Subcutaneous adipose tissue (tissue), 4 donors: ENCODE data around the gene PIGC. TPM values are rescaled to one million over a fixed set of nuclear protein-coding genes. Genes with fewer than 3 reads are reported as not detected.

Experiments
- total RNA-seq, 4 donors: library from RNA; depleted of rRNA; stranded (reverse); fragments of >200 nt; gene quantifications; one replicate each; pipeline ENCODE4 v1.1.0, GENCODE V29; 2016
- TF ChIP-seq, protein P1 (sequence below): fragments of 450-650 bp; IDR thresholded peaks from one replicate; pipeline ENCODE4 v1.5.1; 2016; ENCODE audit warnings: low read depth, mild to moderate bottlenecking, control low read depth, antibody characterized with exemption, moderate library complexity

Gene PIGC
- total RNA-seq, 4 donors from 2014 or later = 16.6 to 25.1 (median 21.2) TPM

- TF ChIP-seq, protein P1, sequence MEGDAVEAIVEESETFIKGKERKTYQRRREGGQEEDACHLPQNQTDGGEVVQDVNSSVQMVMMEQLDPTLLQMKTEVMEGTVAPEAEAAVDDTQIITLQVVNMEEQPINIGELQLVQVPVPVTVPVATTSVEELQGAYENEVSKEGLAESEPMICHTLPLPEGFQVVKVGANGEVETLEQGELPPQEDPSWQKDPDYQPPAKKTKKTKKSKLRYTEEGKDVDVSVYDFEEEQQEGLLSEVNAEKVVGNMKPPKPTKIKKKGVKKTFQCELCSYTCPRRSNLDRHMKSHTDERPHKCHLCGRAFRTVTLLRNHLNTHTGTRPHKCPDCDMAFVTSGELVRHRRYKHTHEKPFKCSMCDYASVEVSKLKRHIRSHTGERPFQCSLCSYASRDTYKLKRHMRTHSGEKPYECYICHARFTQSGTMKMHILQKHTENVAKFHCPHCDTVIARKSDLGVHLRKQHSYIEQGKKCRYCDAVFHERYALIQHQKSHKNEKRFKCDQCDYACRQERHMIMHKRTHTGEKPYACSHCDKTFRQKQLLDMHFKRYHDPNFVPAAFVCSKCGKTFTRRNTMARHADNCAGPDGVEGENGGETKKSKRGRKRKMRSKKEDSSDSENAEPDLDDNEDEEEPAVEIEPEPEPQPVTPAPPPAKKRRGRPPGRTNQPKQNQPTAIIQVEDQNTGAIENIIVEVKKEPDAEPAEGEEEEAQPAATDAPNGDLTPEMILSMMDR = no peak
Observed at GRCh38 chr1:172449585-172450523, 6.0 kb upstream of the PIGC start.

DNA sequence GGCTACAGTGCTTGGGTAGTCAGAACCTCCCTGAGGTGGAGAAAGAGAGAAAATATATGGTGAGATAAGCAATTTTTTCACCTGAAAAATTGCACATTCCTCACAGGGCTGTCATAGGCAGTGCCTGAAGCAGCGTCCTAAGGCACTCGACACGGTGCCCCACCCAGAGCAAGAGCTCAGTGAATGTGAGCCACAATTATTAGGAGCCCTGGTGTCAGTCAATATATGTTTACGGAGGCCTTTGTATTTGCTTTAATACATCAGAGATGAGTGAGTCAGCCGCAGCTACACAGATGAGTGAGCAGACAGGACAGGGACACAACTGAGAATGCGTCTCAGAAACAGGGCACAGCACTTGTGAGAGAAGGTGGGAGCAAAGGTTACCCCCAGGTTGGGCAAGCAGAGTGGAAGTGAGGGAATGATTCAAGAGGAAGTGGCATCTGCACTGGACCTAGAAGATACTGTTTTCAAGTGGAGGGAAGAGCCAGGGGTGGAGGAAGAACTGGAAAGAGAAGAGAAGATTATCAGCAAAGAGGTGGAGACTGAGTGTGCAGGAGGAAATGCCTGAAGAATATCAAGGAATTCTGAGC, 5.2 kb upstream of the PIGC start:
- TF ChIP-seq, protein P1 = no peak

DNA sequence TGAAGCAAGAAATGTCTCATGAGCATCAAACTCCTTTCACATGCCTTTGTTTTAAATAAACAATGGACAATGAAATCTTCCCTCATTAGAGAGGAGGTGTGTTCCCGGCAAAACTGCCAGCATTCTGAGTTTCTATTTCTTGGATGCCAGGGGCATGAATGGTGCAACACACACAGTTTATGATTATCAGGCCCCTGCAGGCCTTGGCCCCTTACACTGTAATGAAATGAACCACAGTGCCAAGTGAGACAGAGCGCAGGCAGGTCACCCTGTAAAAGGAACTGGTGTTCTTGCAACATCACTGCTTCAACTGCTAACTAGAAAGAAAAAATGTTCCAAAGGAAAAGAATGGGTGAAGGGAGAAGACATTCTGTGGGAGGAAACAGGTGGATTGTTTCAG, 3.8 kb upstream of the PIGC start:
- TF ChIP-seq, protein P1 = no peak

DNA sequence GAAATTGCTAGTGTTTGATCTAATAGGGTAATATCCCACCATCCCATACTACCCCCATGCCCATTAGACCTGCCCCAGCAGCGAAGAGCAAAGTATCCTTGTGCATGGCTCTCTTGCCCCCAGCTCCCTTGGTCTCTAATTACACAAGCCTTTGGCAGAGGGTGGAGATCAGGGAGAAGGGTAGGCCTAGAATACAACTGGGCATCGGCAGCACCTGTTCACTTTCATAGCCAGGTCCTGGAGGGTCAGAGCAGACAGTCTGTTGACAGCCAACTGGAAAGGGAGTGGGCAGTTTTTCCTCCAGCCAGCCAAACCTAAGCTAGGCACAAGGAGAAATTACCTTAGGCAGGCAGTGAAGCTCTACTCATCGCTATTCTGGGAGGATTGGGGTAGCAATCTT, 2.7 kb upstream of the PIGC start:
- TF ChIP-seq, protein P1 = no peak

DNA sequence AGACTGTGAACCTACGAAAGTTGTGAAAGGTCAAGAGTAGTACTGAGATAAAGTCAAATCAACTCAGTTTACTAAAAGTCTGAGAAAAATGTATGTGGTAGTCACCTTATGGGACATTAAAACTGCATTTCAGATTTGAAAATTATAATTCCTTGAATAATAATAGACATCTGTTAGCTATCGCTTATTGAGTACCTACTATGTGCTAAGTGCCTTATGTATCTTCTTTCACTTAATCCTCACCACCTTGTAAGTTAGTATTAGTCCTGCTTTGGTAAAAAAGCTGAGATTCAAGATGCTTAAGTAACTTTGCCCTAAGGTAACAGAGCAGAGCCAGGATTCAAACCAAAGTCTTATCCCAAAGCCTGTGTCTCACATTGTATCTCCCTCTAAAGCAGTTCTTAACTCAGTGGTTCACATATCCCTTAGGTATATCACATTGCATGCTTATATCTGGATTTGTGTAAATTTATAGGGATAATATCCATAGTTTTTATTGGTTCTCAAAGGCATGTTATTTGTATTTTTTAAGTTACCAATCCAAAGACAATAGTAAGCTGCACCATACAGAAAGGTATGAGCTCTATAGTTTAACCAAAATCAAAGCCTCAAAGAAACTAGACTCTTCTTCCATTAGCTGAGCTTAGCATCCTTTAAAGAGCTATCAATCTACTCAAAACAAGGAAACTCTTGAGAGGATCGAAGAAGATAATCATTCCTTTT, 865 bp downstream of the PIGC start:
- TF ChIP-seq, protein P1 = no peak

GRCh38 chr1:172442404-172442803, 1.5 kb downstream of the PIGC start:
- TF ChIP-seq, protein P1 = no peak

- TF ChIP-seq, protein P1 = no peak
Observed at GRCh38 chr1:172431721-172432192, 12.1 kb downstream of the PIGC start.
